Osteoblast (primary cell): ENCODE results near the gene KIF25. TPM values are rescaled to one million over a fixed set of nuclear protein-coding genes. Genes with fewer than 3 reads are reported as not detected.

ENCODE experiments used
- DNase-seq: peaks from one replicate; pipeline ENCODE4 v3.0.0; 2011; ENCODE audit warnings: low spot score, mixed read lengths; ENCODE audit not compliant: insufficient read length; ENCODE audit errors: missing footprints
- H2AFZ ChIP-seq: 2 replicates; pipeline ENCODE4 v1.6.0; 2011; ENCODE audit warnings: mild to moderate bottlenecking, low read length
- H3K27ac ChIP-seq: 2 replicates; pipeline ENCODE4 v1.5.1; 2011; ENCODE audit warnings: mild to moderate bottlenecking, low read depth, low read length, moderate library complexity
- H3K27me3 ChIP-seq: 2 replicates; pipeline ENCODE4 v1.6.0; 2012; ENCODE audit warnings: mild to moderate bottlenecking, control low read depth, inconsistent platforms, low read length, moderate library complexity; ENCODE audit not compliant: insufficient read depth
- H3K36me3 ChIP-seq: 2 replicates; pipeline ENCODE4 v1.5.1; 2011; ENCODE audit warnings: mild to moderate bottlenecking, low read length, control low read depth, moderate library complexity; ENCODE audit not compliant: insufficient read depth
- H3K4me1 ChIP-seq: 2 replicates; pipeline ENCODE4 v1.5.1; 2011; ENCODE audit warnings: mild to moderate bottlenecking, low read length, control low read depth, moderate library complexity; ENCODE audit not compliant: insufficient read depth
- H3K4me2 ChIP-seq: 2 replicates; pipeline ENCODE4 v1.6.0; 2011; ENCODE audit warnings: mild to moderate bottlenecking, low read length; ENCODE audit not compliant: insufficient read depth
- H3K4me3 ChIP-seq: fragments of 200-600 bp; sonication (generic); 3 replicates; pipeline ENCODE4 v1.5.1; 2012; ENCODE audit warnings: mild to moderate bottlenecking, low read length, inconsistent platforms; ENCODE audit not compliant: insufficient read depth
- H3K79me2 ChIP-seq: 2 replicates; pipeline ENCODE4 v1.6.0; 2012; ENCODE audit warnings: mild to moderate bottlenecking, low read length, control low read depth, inconsistent platforms; ENCODE audit not compliant: insufficient read depth
- H3K9me3 ChIP-seq: 2 replicates; pipeline ENCODE4 v1.5.1; 2011; ENCODE audit warnings: low read depth, low read length, control low read depth
- H4K20me1 ChIP-seq: 2 replicates; pipeline ENCODE4 v1.6.0; 2012; ENCODE audit warnings: mild to moderate bottlenecking, low read length, control low read depth; ENCODE audit not compliant: insufficient read depth
- total RNA-seq: library from RNA; depleted of rRNA; stranded (reverse); fragments of >200 nt; gene quantifications from 2 replicates; pipeline ENCODE4 v1.2.3, GENCODE V29; 2012
- TF ChIP-seq, protein P1 (sequence below): IDR thresholded peaks from 2 replicates; pipeline ENCODE4 v1.5.1; 2011; ENCODE audit warnings: mild to moderate bottlenecking, low read depth, low read length, moderate library complexity; ENCODE audit errors: extremely low read depth

Gene KIF25
- total RNA-seq, 1 donor: not detected

DNA sequence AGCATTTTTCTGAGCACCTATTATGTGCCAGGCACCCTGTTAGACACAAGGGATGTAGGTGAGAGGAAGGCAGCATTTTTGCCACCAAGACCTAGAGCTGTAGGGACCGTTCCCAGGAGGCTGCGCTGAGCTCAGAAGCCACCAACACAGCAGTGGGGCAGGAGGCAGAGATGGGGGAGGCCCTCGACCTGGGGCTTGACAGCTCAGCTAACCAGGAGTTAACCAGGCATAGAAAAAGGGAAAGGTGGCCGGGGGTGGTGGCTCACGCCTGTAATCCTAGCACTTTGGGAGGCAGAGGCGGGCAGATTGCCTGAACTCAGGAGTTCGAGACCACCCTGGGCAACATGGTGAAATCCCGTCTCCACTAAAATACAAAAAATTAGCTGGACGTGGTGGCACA, 29.5 kb downstream of the KIF25 start:
- H3K4me1 ChIP-seq: peaks cover 11% of the 10 kb centered on the region
- H3K4me2 ChIP-seq: no peak overlapping the region
- no peaks in the 10 kb centered on the region for H3K9me3 ChIP-seq
- H3K27ac ChIP-seq: no peak overlapping the region
- no peaks in the 10 kb centered on the region for H3K36me3 ChIP-seq
- H3K79me2 ChIP-seq: no peaks in the 10 kb centered on the region
- TF ChIP-seq, protein P1, sequence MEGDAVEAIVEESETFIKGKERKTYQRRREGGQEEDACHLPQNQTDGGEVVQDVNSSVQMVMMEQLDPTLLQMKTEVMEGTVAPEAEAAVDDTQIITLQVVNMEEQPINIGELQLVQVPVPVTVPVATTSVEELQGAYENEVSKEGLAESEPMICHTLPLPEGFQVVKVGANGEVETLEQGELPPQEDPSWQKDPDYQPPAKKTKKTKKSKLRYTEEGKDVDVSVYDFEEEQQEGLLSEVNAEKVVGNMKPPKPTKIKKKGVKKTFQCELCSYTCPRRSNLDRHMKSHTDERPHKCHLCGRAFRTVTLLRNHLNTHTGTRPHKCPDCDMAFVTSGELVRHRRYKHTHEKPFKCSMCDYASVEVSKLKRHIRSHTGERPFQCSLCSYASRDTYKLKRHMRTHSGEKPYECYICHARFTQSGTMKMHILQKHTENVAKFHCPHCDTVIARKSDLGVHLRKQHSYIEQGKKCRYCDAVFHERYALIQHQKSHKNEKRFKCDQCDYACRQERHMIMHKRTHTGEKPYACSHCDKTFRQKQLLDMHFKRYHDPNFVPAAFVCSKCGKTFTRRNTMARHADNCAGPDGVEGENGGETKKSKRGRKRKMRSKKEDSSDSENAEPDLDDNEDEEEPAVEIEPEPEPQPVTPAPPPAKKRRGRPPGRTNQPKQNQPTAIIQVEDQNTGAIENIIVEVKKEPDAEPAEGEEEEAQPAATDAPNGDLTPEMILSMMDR: no peak
- H3K4me3 ChIP-seq: no peak overlapping the region
- H3K27me3 ChIP-seq: peaks cover 6% of the 10 kb centered on the region
- no peak for DNase-seq
- H2AFZ ChIP-seq: no peak overlapping the region
- H4K20me1 ChIP-seq: no peaks in the 10 kb centered on the region

DNA sequence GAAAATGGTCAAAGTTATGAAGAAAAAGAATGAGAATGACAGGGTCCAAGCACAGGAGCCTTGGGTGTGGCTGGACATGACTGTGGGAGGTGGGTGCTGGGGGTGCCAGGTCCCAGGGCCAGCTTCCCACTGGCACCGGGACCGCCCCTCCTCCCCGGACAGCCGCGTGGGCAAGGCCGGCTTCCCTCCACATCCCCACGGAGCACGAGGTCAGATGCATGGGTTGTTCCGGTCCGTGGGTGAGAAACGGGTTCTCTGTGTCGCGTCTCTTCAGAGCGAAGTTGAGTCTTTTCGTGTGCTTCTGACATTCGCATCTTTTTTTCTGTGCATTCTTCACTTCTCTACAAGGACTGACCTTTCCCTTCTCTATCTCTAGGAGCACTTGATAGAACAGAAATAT, 30.1 kb downstream of the KIF25 start:
- no peak overlapping the region for H3K4me3 ChIP-seq
- H3K9me3 ChIP-seq: no peaks in the 10 kb centered on the region
- no peaks in the 10 kb centered on the region for H4K20me1 ChIP-seq
- no peaks in the 10 kb centered on the region for H3K27me3 ChIP-seq
- no peak for DNase-seq
- no peak overlapping the region for H3K27ac ChIP-seq
- H3K4me2 ChIP-seq: no peak overlapping the region
- peaks cover 17% of the 10 kb centered on the region for H3K4me1 ChIP-seq
- H3K79me2 ChIP-seq: no peaks in the 10 kb centered on the region
- TF ChIP-seq, protein P1: no peak
- H3K36me3 ChIP-seq: no peaks in the 10 kb centered on the region
- H2AFZ ChIP-seq: no peak overlapping the region

DNA sequence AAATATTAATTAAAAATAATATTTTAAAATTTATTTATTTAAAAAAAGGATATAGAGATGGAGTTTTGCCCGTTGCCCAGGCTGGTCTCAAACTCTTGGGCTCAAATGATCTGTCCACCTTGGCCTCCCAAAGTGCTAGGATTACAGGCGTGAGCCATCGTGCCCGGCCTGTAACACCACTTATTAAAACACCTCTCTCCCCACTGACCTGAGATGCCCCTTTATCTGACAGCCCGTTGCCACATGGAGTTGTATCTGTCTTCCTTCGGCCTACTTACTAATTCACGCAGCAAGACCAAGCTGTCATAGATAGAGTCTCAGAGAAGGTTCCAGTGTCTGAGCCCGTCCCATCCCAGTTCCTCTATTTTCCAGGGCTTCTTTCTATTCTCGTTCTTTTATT, 30.7 kb downstream of the KIF25 start:
- Histone ChIP-seq H3K36me3 (no peaks in the 10 kb centered on the region), H3K9me3 (no peaks in the 10 kb centered on the region), H3K27ac (no peak overlapping the region), H4K20me1 (no peaks in the 10 kb centered on the region), H3K27me3 (no peaks in the 10 kb centered on the region), H3K79me2 (no peaks in the 10 kb centered on the region), H3K4me2 (no peak overlapping the region), H3K4me3 (no peak overlapping the region), H2AFZ (no peak overlapping the region), H3K4me1 (peaks cover 20% of the 10 kb centered on the region)
- DNase-seq: no peak
- TF ChIP-seq, protein P1: no peak

DNA sequence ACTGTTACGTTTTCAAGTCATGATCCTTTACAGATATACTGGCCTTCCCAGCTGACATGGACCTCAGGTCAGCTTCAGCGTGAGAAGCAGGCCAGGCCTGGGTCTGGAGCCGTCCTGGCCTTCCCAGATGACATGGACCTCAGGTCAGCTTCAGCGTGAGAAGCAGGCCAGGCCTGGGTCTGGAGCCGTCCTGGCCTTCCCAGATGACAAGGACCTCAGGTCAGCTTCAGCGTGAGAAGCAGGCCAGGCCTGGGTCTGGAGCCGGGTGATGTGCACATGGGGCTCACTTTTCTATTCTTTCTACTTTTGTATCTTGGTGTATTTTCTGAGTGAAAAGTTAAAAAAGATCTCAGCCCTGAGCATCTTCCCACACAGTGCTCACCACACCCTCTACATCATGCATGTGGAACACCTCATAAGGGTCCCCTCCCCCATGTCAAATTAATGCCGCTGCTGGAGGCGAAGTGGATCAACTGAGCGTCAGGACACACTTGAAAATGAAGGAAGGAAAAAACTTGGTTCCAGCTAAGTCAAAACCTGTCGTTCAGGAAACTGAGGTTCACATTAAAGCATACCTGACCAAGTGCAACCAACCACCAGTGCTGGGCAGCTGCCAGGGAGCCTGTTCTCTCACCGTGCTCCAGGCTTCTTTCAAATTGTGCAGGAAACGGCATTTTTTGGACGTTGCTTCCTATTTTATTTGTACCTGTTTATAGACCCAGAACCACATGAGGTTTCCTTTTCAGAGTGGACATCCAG, 32.2 kb downstream of the KIF25 start:
- Histone ChIP-seq H3K27me3 (no peaks in the 10 kb centered on the region), H3K4me2 (no peak overlapping the region), H3K4me3 (no peak overlapping the region), H3K9me3 (no peaks in the 10 kb centered on the region), H3K79me2 (no peaks in the 10 kb centered on the region), H4K20me1 (no peaks in the 10 kb centered on the region), H3K4me1 (peaks cover 20% of the 10 kb centered on the region), H3K27ac (no peak overlapping the region), H3K36me3 (no peaks in the 10 kb centered on the region), H2AFZ (no peak overlapping the region)
- TF ChIP-seq, protein P1: no peak
- DNase-seq: no peak
